PC-3 (cell line): ENCODE measurements around the gene GNAT2.

Experiments
- EZH2 ChIP-seq: fragments of 300-600 bp; sonication (generic); IDR thresholded peaks from one replicate; pipeline ENCODE4 v1.6.1; 2017; ENCODE audit warnings: antibody characterized with exemption, mild to moderate bottlenecking, low read length; ENCODE audit not compliant: unreplicated experiment
- TF ChIP-seq, protein P1 (sequence below): fragments of 300-600 bp; sonication (generic); conservative IDR thresholded peaks from 2 replicates; pipeline ENCODE4 v1.5.1; 2017; ENCODE audit warnings: antibody characterized with exemption, low read depth, mild to moderate bottlenecking, low read length

DNA sequence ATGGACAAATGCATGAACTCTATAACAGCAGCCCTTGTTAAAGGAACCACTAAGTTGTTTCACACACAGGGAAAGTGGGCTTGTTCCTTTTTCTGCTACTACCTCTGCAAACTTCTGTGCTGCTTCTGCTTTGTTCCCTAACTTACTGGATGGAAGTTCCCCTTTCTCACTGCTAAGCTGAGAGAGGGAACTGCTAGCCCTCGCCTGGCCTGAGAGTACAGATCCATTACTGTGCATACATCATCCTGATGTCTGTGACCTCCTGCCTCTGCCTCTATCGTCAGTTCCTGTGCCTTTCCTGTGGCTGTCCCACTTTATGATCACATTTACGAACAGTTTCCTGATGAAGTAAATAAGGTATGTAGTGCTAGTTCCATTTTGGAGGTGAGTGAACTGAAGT lies 3.5 kb downstream of the GNAT2 start:
- TF ChIP-seq EZH2, result no peak
- TF ChIP-seq, protein P1, sequence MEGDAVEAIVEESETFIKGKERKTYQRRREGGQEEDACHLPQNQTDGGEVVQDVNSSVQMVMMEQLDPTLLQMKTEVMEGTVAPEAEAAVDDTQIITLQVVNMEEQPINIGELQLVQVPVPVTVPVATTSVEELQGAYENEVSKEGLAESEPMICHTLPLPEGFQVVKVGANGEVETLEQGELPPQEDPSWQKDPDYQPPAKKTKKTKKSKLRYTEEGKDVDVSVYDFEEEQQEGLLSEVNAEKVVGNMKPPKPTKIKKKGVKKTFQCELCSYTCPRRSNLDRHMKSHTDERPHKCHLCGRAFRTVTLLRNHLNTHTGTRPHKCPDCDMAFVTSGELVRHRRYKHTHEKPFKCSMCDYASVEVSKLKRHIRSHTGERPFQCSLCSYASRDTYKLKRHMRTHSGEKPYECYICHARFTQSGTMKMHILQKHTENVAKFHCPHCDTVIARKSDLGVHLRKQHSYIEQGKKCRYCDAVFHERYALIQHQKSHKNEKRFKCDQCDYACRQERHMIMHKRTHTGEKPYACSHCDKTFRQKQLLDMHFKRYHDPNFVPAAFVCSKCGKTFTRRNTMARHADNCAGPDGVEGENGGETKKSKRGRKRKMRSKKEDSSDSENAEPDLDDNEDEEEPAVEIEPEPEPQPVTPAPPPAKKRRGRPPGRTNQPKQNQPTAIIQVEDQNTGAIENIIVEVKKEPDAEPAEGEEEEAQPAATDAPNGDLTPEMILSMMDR, result no peak
